K562 (cell line): ENCODE data around the gene RALGPS1. TPM values are rescaled to one million over a fixed set of nuclear protein-coding genes. Genes with fewer than 3 reads are reported as not detected.

Experiments used
- E2F4 ChIP-seq: sonication (generic); formaldehyde crosslinking; IDR thresholded peaks from 2 replicates; pipeline ENCODE4 v1.8.0; 2022; ENCODE audit warnings: mild to moderate bottlenecking, low read depth, missing genetic modification reagents
- FOXA3 ChIP-seq, 2 experiments: fragments of 450-650 bp in 1 of 2; sonication (generic) in 1 of 2; formaldehyde crosslinking; IDR thresholded peaks in 1 of 2; conservative IDR thresholded peaks in 1 of 2; 2 replicates each; pipeline versions ENCODE4 v1.4.0 to v1.8.0; 2020 to 2022; ENCODE audit warnings: mild to moderate bottlenecking in 2 of 2, missing genetic modification reagents in 1 of 2
- FOXM1 ChIP-seq, 2 experiments: fragments of 450-650 bp in 1 of 2; sonication (generic) in 1 of 2; formaldehyde crosslinking in 1 of 2; IDR thresholded peaks; 2 replicates each; pipeline versions ENCODE4 v1.6.1 to v1.9.0; 2017 to 2022; ENCODE audit warnings: low read depth in 2 of 2, mild to moderate bottlenecking in 2 of 2, missing genetic modification reagents in 1 of 2, moderate library complexity in 1 of 2
- GTF3C2 ChIP-seq: IDR thresholded peaks from 3 replicates; pipeline ENCODE4 v1.6.1; 2011; ENCODE audit warnings: borderline replicate concordance, mild to moderate bottlenecking, moderate library complexity; ENCODE audit not compliant: insufficient read length; ENCODE audit errors: extremely low read depth
- KAT7 ChIP-seq: sonication (generic); formaldehyde crosslinking; IDR thresholded peaks from 2 replicates; pipeline ENCODE4 v1.8.0; 2022; ENCODE audit warnings: missing genetic modification reagents, mild to moderate bottlenecking, borderline replicate concordance
- TFE3 ChIP-seq: fragments of 450-650 bp; formaldehyde crosslinking; IDR thresholded peaks from 2 replicates; pipeline ENCODE4 v1.4.0; 2020; ENCODE audit warnings: mild to moderate bottlenecking, mixed read lengths
- TRIM24 ChIP-seq, 2 experiments: fragments of 450-650 bp; IDR thresholded peaks; 2 replicates each; pipeline ENCODE4 v1.6.1; 2016
- ZBTB5 ChIP-seq: fragments of 450-650 bp; IDR thresholded peaks from 2 replicates; pipeline ENCODE4 v1.6.1; 2017; ENCODE audit warnings: antibody characterized with exemption
- ZNF511 ChIP-seq: sonication (generic); formaldehyde crosslinking; IDR thresholded peaks from 2 replicates; pipeline ENCODE4 v1.8.0; 2022; ENCODE audit warnings: mild to moderate bottlenecking, missing genetic modification reagents
- polyA plus RNA-seq, 8 experiments: library from polyadenylated mRNA; depleted of rRNA in 4 of 8; stranded (reverse) in 5 of 8; unstranded in 3 of 8; fragments of >200 nt; fragmentation: Nextera tagmentation in 2 of 8; fragmentation: Illumina TruSeq in 1 of 8; extraction: Ambion mirVana in 2 of 8; extraction: Trizol in 1 of 8; gene quantifications; 2 replicates each; pipeline versions ENCODE4 v1.2.1 to v1.2.3, GENCODE V29; 2011 to 2014; ENCODE audit warnings: inconsistent platforms in 1 of 8, missing spikeins in 1 of 8
- total RNA-seq, 7 experiments: library from RNA; depleted of rRNA in 6 of 7; stranded (reverse); fragments of >200 nt in 6 of 7; fragmentation: Illumina TruSeq in 2 of 7; extraction: Trizol in 2 of 7; gene quantifications; 2 replicates each; pipeline versions ENCODE4 v1.2.1 to v1.2.3, GENCODE V29; 2011 to 2021; ENCODE audit warnings: low replicate concordance in 1 of 7

The RALGPS1 gene
- total and polyA plus RNA-seq, 9 of the 15 experiments (the other 6 are each of a cell fraction or from before 2014, with no cell fraction given) = 0.04 to 2.6 (median 1.5) TPM

GRCh38 chr9:127159325-127159801 lies 244.8 kb downstream of the RALGPS1 start (continued):
- TF ChIP-seq ZBTB5 (no peak), ZNF511 (CRISPR knock-in tag) (peak; percentile 98), TFE3 (CRISPR knock-in tag) (peak; percentile 31; the same call in 1 of the 2 replicates), FOXA3 (CRISPR knock-in tag; conservative IDR thresholded peaks at IDR 0.05 in 1 of 2, IDR thresholded peaks at IDR 0.05 in 1 of 2) (no peak), FOXM1 (IDR thresholded peaks at IDR 0.05; ENCODE audit: low read depth) (no peak), FOXM1 (CRISPR knock-in tag; IDR thresholded peaks at IDR 0.05; ENCODE audit: low read depth) (no peak), KAT7 (no peak), E2F4 (CRISPR knock-in tag) (0 out of 2 replicates have a peak, but pooled peaks have one; percentile 38), TRIM24 (IDR thresholded peaks at IDR 0.05) (peak in 1 of 2 experiments; percentile 9; a peak in 2 of 4 replicates), GTF3C2 (no peak)
